HepG2 (cell line): ENCODE data around the gene SCAPER. TPM values are rescaled to one million over a fixed set of nuclear protein-coding genes. Genes with fewer than 3 reads are reported as not detected.

Experiments used
- ASH2L ChIP-seq: fragments of 300-600, 200-600 bp; sonication (generic); IDR thresholded peaks from 2 replicates; pipeline ENCODE4 v1.7.0; 2017; ENCODE audit warnings: low read depth, mild to moderate bottlenecking, moderate library complexity, mixed read lengths, low read length; ENCODE audit not compliant: insufficient read length
- FOXA1 ChIP-seq, 2 experiments: fragments of 450-650 bp in 1 of 2; sonication (generic) in 1 of 2; formaldehyde crosslinking in 1 of 2; IDR thresholded peaks; 2 replicates each; pipeline versions ENCODE4 v1.4.0 to v1.6.1; 2016 to 2020; ENCODE audit warnings: missing genetic modification reagents in 1 of 2
- FOXK2 ChIP-seq: fragments of 450-650 bp; IDR thresholded peaks from 2 replicates; pipeline ENCODE4 v1.6.1; 2016
- PHB2 ChIP-seq: fragments of 450-650 bp; IDR thresholded peaks from 2 replicates; pipeline ENCODE4 v1.6.1; 2018; ENCODE audit not compliant: partially characterized antibody
- SMARCC2 ChIP-seq: fragments of 450-650 bp; IDR thresholded peaks from 2 replicates; pipeline ENCODE4 v1.6.1; 2017; ENCODE audit warnings: antibody characterized with exemption, mild to moderate bottlenecking
- SP140L ChIP-seq: sonication (generic); formaldehyde crosslinking; IDR thresholded peaks from 2 replicates; pipeline ENCODE4 v1.4.0; 2020; ENCODE audit warnings: missing genetic modification reagents, borderline replicate concordance
- TARDBP ChIP-seq: sonication (generic); formaldehyde crosslinking; IDR thresholded peaks from 2 replicates; pipeline ENCODE4 v1.8.0; 2022; ENCODE audit warnings: mild to moderate bottlenecking, missing genetic modification reagents
- XRCC5 ChIP-seq: fragments of 200-400 bp; formaldehyde crosslinking; optimal IDR thresholded peaks from 2 replicates; pipeline ENCODE3; 2017; ENCODE audit warnings: mild to moderate bottlenecking, low read length
- ZBTB8A ChIP-seq: sonication (generic); formaldehyde crosslinking; IDR thresholded peaks from 2 replicates; pipeline ENCODE4 v1.4.0; 2020; ENCODE audit warnings: mild to moderate bottlenecking, low read depth, missing genetic modification reagents, borderline replicate concordance
- ZFP37 ChIP-seq: sonication (generic); formaldehyde crosslinking; IDR thresholded peaks from 2 replicates; pipeline ENCODE4 v1.4.0; 2020; ENCODE audit warnings: missing genetic modification reagents, borderline replicate concordance
- ZMYM4 ChIP-seq: sonication (generic); formaldehyde crosslinking; IDR thresholded peaks from 2 replicates; pipeline ENCODE4 v1.8.1; 2023; ENCODE audit warnings: mild to moderate bottlenecking, missing genetic modification reagents
- ZNF652 ChIP-seq: IDR thresholded peaks from 2 replicates; pipeline ENCODE4 v1.6.1; 2016; ENCODE audit warnings: low read depth, borderline replicate concordance
- ZNF777 ChIP-seq: sonication (generic); formaldehyde crosslinking; IDR thresholded peaks from 2 replicates; pipeline ENCODE4 v1.4.0; 2020; ENCODE audit warnings: missing genetic modification reagents
- ZNF781 ChIP-seq: sonication (generic); formaldehyde crosslinking; IDR thresholded peaks from 2 replicates; pipeline ENCODE4 v1.5.1; 2020; ENCODE audit warnings: borderline replicate concordance, mild to moderate bottlenecking, missing genetic modification reagents; ENCODE audit errors: not compliant biosample characterization
- ZNF891 ChIP-seq: sonication (generic); formaldehyde crosslinking; IDR thresholded peaks from 2 replicates; pipeline ENCODE4 v1.5.0; 2020; ENCODE audit warnings: mild to moderate bottlenecking, missing genetic modification reagents
- polyA plus RNA-seq, 8 experiments: library from polyadenylated mRNA; depleted of rRNA in 3 of 8; stranded (reverse) in 7 of 8; unstranded in 1 of 8; fragments of >200 nt; fragmentation: Illumina TruSeq in 4 of 8; extraction: Trizol in 4 of 8; gene quantifications; 2 replicates each; pipeline versions ENCODE4 v1.2.1 to v1.2.3, GENCODE V29; 2011 to 2016; ENCODE audit warnings: low read depth in 4 of 8, missing spikeins in 1 of 8, mixed read lengths in 1 of 8; ENCODE audit not compliant: insufficient read depth in 1 of 8
- total RNA-seq, 5 experiments: library from RNA; depleted of rRNA; stranded (reverse); fragments of >200 nt; fragmentation: Illumina TruSeq; extraction: Trizol; gene quantifications; 2 replicates each; pipeline ENCODE4 v1.2.3, GENCODE V29; 2016; ENCODE audit warnings: low read depth in 1 of 5
- TF ChIP-seq, protein P1 (sequence below): sonication (generic); formaldehyde crosslinking; IDR thresholded peaks from 2 replicates; pipeline ENCODE4 v1.5.1; 2020; ENCODE audit warnings: missing genetic modification reagents, mild to moderate bottlenecking, borderline replicate concordance
- TF ChIP-seq, protein P2 (sequence below): sonication (generic); formaldehyde crosslinking; IDR thresholded peaks from 2 replicates; pipeline ENCODE4 v1.5.1; 2020; ENCODE audit warnings: mild to moderate bottlenecking, missing genetic modification reagents, moderate library complexity
- TF ChIP-seq, protein P3 (sequence below): sonication (generic); formaldehyde crosslinking; IDR thresholded peaks from 2 replicates; pipeline ENCODE4 v1.4.0; 2020; ENCODE audit warnings: missing genetic modification reagents, borderline replicate concordance
- TF ChIP-seq, protein P4 (sequence below): sonication (generic); formaldehyde crosslinking; IDR thresholded peaks from 2 replicates; pipeline ENCODE4 v1.4.0; 2020; ENCODE audit warnings: mild to moderate bottlenecking, missing genetic modification reagents
- TF ChIP-seq, protein P5 (sequence below): IDR thresholded peaks from 2 replicates; pipeline ENCODE4 v1.6.1; 2016; ENCODE audit warnings: missing genetic modification reagents, missing compliant biosample characterization

Gene SCAPER
- total and polyA plus RNA-seq, 2 of the 13 experiments (the other 11 are each of a cell fraction or from before 2014, with no cell fraction given) = 4.3 to 10.5 TPM

DNA sequence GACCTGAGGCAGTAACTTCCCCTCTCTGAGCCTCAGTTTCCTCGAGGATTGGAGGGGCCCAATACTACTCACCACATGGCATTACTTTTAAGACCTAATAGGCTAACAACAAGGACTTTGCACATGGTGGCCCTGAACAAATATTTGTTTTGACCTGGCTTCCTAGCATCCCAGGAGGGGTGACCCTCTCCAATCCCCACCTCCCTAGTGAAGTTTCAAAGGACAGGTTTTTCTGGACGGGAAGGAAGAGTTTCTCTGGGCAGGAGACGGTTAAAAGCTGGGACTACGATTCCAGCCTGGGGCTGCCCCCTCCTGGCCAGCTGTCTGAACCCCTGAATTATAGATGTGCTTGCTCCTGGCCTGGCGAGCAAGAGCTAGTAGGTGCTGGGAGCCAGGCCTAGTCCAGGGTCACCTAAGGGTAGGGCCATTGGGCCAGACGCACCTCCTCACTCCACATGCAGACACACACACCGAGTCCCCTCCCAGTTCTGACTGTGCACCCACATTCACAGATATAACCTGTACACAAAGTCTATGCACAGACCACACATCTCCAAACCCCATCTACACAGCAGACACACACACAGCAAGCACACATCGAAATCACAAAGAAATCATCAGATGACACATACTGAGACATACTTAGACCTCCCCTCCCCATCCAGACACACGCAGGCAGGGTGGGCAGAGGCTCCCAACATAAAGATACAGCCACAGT, 571.3 kb downstream of the SCAPER start (continued):
- TF ChIP-seq, protein P1, sequence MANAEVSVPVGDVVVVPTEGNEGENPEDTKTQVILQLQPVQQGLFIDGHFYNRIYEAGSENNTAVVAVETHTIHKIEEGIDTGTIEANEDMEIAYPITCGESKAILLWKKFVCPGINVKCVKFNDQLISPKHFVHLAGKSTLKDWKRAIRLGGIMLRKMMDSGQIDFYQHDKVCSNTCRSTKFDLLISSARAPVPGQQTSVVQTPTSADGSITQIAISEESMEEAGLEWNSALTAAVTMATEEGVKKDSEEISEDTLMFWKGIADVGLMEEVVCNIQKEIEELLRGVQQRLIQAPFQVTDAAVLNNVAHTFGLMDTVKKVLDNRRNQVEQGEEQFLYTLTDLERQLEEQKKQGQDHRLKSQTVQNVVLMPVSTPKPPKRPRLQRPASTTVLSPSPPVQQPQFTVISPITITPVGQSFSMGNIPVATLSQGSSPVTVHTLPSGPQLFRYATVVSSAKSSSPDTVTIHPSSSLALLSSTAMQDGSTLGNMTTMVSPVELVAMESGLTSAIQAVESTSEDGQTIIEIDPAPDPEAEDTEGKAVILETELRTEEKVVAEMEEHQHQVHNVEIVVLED (CRISPR knock-in tag) = peak; percentile 36; the same call in 1 of the 2 replicates
- TF ChIP-seq SMARCC2 (no peak), ZMYM4 (peak; percentile 73), ZNF891 (CRISPR knock-in tag) (no peak), ZBTB8A (CRISPR knock-in tag) (no peak), ZNF777 (CRISPR knock-in tag) (no peak; the same call in 1 of the 2 replicates), ZFP37 (CRISPR knock-in tag) (no peak), XRCC5 (peak; percentile 78), ASH2L (peak; percentile 68), SP140L (CRISPR knock-in tag) (no peak), PHB2 (no peak), ZNF652 (CRISPR knock-in tag) (peak; percentile 99), TARDBP (CRISPR knock-in tag) (peak; percentile 61; the same call in 1 of the 2 replicates), FOXK2 (no peak), FOXA1 (IDR thresholded peaks at IDR 0.05) (no peak), FOXA1 (CRISPR knock-in tag; IDR thresholded peaks at IDR 0.05) (peak; percentile 48), ZNF781 (CRISPR knock-in tag) (peak; percentile 22)
- TF ChIP-seq, protein P2, sequence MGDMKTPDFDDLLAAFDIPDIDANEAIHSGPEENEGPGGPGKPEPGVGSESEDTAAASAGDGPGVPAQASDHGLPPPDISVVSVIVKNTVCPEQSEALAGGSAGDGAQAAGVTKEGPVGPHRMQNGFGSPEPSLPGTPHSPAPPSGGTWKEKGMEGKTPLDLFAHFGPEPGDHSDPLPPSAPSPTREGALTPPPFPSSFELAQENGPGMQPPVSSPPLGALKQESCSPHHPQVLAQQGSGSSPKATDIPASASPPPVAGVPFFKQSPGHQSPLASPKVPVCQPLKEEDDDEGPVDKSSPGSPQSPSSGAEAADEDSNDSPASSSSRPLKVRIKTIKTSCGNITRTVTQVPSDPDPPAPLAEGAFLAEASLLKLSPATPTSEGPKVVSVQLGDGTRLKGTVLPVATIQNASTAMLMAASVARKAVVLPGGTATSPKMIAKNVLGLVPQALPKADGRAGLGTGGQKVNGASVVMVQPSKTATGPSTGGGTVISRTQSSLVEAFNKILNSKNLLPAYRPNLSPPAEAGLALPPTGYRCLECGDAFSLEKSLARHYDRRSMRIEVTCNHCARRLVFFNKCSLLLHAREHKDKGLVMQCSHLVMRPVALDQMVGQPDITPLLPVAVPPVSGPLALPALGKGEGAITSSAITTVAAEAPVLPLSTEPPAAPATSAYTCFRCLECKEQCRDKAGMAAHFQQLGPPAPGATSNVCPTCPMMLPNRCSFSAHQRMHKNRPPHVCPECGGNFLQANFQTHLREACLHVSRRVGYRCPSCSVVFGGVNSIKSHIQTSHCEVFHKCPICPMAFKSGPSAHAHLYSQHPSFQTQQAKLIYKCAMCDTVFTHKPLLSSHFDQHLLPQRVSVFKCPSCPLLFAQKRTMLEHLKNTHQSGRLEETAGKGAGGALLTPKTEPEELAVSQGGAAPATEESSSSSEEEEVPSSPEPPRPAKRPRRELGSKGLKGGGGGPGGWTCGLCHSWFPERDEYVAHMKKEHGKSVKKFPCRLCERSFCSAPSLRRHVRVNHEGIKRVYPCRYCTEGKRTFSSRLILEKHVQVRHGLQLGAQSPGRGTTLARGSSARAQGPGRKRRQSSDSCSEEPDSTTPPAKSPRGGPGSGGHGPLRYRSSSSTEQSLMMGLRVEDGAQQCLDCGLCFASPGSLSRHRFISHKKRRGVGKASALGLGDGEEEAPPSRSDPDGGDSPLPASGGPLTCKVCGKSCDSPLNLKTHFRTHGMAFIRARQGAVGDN = peak; percentile 64
- TF ChIP-seq, protein P3, sequence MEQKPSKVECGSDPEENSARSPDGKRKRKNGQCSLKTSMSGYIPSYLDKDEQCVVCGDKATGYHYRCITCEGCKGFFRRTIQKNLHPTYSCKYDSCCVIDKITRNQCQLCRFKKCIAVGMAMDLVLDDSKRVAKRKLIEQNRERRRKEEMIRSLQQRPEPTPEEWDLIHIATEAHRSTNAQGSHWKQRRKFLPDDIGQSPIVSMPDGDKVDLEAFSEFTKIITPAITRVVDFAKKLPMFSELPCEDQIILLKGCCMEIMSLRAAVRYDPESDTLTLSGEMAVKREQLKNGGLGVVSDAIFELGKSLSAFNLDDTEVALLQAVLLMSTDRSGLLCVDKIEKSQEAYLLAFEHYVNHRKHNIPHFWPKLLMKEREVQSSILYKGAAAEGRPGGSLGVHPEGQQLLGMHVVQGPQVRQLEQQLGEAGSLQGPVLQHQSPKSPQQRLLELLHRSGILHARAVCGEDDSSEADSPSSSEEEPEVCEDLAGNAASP = peak; percentile 93
- TF ChIP-seq, protein P4, sequence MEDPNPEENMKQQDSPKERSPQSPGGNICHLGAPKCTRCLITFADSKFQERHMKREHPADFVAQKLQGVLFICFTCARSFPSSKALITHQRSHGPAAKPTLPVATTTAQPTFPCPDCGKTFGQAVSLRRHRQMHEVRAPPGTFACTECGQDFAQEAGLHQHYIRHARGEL = no peak
- TF ChIP-seq, protein P5, sequence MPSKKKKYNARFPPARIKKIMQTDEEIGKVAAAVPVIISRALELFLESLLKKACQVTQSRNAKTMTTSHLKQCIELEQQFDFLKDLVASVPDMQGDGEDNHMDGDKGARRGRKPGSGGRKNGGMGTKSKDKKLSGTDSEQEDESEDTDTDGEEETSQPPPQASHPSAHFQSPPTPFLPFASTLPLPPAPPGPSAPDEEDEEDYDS (CRISPR knock-in tag) = no peak
